GM21447 (cell line): Measurements from ENCODE around the gene FANCM.

Experiments used
- ATAC-seq: cut with Tn5 transposase; IDR thresholded peaks from one replicate; pipeline ENCODE4 v1.9.1; 2021; ENCODE audit not compliant: unreplicated experiment

The FANCM gene

GRCh38 chr14:45222485-45223262 lies 86.9 kb downstream of the FANCM start:
- peak; percentile 60 for ATAC-seq

DNA sequence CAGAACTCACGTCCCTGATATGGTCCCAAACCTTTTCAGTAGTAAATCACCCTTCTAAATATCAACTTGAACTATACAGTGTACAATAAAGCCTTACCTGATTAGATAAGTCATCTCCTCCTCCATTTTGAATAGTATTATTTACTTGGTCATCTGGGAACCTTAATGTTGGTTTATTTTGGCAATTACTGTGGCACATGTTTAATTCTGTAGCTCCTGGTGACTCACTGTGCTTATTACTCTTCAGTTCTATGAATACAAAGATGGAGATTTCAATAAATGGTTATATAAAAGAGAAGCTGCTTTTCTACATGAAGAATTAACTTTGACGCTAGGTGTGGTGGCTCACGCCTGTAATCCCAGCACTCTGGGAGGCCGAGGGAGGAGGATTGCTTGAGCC lies 91.8 kb downstream of the FANCM start:
- ATAC-seq = no peak

DNA sequence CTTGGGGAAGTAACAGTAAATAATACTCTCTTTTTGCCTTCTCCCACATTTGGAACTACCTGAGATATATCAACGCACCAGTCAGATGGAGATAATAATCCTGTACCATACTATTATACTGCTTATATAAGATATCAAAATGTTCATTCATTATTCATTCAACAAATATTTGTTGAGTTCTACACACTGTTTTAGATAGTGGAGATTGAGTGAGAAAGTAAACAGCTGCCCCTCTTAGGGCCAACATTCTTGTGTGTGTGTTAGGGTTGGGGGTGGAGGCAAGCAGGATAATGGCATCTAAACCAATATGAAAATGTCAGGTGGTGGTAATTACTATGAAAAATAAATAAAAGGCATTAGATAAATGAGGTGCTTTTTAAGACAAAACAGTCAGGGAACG lies 103.3 kb downstream of the FANCM start:
- ATAC-seq = no peak

GRCh38 chr14:45242706-45243105 lies 107.0 kb downstream of the FANCM start:
- no peak for ATAC-seq

DNA sequence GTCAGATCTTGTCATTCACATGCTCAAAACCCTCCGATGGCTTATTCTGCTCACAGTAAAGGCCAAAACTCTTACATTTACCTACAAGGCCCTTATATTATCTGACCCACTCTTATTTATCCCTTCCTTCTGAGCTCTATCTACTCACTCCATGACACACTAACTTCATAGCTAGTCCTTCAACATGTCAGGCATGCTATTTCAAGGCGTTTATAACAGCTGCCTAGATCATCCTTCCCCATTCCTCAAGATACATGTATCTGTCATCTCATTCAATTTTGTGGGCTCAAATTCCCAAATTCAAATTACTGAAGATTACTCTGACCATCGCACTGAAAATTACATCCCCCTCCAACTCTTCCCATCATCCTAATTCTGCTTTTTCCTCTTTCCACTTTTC lies 110.4 kb downstream of the FANCM start:
- ATAC-seq = no peak

DNA sequence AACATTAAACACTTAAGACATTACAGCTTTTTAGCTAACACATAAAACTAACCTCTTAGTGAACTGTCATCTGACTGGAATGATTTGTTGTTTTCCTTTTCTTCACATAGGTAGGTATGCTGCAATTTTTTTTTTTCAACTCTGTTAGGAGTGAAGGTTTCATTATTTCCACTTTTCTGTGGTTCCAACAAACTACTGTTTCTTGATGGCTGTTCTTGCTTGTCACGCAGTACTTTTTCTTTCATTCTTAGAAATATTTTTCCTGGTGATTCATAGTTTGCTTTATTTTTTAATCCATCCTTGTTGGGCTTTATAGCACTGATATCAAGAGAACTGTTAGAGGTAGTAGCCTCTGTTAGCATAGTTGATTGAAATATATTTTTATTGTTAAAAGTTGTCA lies 111.0 kb downstream of the FANCM start:
- no peak for ATAC-seq

DNA sequence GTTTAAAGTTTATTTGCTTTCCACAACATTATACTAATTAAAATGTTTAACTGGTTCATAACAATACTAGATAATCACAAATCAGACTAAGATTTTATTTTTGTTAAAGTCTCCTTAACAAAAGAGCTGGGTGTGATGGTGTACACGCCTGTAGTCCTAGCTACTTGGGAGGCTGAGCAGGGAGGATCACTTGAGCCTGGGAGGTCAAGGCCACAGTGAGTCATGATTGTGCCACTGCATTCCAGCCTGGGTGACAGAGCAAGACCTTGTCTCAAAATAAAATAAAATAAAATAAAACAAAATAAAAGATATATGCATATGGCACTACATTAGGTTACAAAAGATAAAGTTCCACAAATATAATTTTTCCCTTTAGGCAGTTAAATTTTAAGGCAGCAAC lies 111.7 kb downstream of the FANCM start:
- ATAC-seq = no peak

DNA sequence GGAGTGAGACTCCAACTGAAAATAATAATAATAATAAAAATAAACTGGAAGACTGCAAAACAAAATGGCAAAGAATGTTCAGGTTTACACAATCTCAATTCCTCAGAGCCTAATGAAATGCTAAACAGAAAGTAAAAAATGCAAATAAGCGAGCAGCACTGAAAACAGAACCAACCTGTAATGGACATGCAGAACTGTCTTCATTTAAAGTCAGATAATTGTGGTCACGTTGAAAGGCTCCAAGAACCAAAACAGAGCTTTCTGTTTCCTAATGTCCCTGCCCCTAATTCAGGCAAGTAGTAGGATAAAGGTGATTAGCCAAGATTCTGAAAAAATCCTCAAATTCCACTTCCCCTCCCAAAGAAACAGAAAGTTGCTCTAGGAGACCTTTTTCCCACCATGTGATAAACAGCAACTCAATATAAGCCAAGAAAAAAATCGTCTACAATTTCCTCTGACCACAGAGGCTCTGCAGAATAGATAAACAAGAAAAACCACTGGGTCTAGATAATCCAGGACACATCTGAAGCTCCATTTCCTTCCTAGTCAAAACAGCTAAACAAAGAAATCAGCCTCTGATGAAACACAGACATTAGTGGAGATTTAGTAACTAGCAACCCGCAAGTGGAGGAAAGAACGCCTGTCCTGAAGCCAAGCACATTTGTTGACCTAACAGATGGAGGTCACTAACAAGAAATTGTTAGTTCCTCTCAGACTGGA lies 114.3 kb downstream of the FANCM start:
- ATAC-seq = peak; percentile 20
